ENCODE measurements around the gene TAF4B.

DNA sequence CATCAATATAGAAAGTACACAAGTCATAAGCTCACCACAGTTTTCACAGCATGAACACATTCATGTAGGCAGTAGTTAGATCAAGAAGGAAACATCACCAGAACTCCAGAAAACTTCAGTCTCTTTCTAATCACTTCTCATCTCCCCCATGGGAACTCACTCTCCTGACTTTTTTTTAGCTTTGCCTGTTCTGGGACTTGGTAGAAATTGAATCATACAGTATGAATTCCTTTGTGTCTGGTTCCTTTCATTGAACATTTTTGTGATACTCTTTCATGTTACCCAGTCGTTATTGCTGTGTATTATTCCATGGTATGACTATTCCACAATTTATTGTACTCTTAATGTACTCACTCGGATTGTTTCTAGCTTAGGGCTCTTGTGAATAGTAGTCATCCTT, 160.2 kb downstream of the TAF4B start:
- TF ChIP-seq CTCF (IDR thresholded peaks at IDR 0.05; ENCODE audit: control extremely low read depth in 1 of 3, insufficient read depth in 1 of 3, low read depth in 1 of 3, low read length in 3 of 3), result no peak
- no peak for TF ChIP-seq CREB1 (IDR thresholded peaks at IDR 0.05)
- no peak for TF ChIP-seq SIN3A (conservative IDR thresholded peaks at IDR 0.05 in 1 of 2, IDR thresholded peaks at IDR 0.05 in 1 of 2; ENCODE audit: low read depth in 1 of 2, low read length in 2 of 2)
- no peak for TF ChIP-seq GABPA (IDR thresholded peaks at IDR 0.05; ENCODE audit: borderline replicate concordance, insufficient read depth, low read length)
- no peak for TF ChIP-seq POLR2A (IDR thresholded peaks at IDR 0.05; ENCODE audit: control extremely low read depth in 1 of 2, low read depth in 2 of 2, low read length in 2 of 2)
- TF ChIP-seq POLR2AphosphoS5 (IDR thresholded peaks at IDR 0.05; ENCODE audit: low read depth, low read length), result no peak
- no peak for TF ChIP-seq NRF1 (IDR thresholded peaks at IDR 0.05; ENCODE audit: low read depth, low read length)
- no peak for TF ChIP-seq TEAD4 (IDR thresholded peaks at IDR 0.05; ENCODE audit: low read depth, low read length)
